H1 (cell line): Measurements from ENCODE around the gene ALDH1A2. TPM values are rescaled to one million over a fixed set of nuclear protein-coding genes. Genes with fewer than 3 reads are reported as not detected.

Experiments
- CBX8 ChIP-seq: fragments of 300-800, 300-1000 bp; sonication (generic); IDR thresholded peaks from 2 replicates; pipeline ENCODE4 v1.7.1; 2016; ENCODE audit warnings: low read depth, low read length, borderline replicate concordance
- CHD2 ChIP-seq: IDR thresholded peaks from 2 replicates; pipeline ENCODE4 v1.6.1; 2012; ENCODE audit warnings: low read length, improper control_type of control experiment
- GTF2F1 ChIP-seq: IDR thresholded peaks from 2 replicates; pipeline ENCODE4 v1.6.1; 2012; ENCODE audit warnings: low read depth, low read length, improper control_type of control experiment, borderline replicate concordance
- POLR2AphosphoS5 ChIP-seq: IDR thresholded peaks from 2 replicates; pipeline ENCODE4 v1.6.1; 2011; ENCODE audit warnings: low read depth, low read length
- SRF ChIP-seq: IDR thresholded peaks from 2 replicates; pipeline ENCODE4 v1.6.1; 2011; ENCODE audit warnings: mild to moderate bottlenecking, low read depth, low read length, moderate library complexity
- ZNF274 ChIP-seq: IDR thresholded peaks from 2 replicates; pipeline ENCODE4 v1.7.0; 2012; ENCODE audit warnings: low read length, borderline replicate concordance; ENCODE audit errors: extremely low read depth
- polyA plus RNA-seq, 7 experiments: library from polyadenylated mRNA; depleted of rRNA in 3 of 7; stranded (reverse) in 5 of 7; unstranded in 2 of 7; fragments of >200 nt in 5 of 7; fragments of 200-250 nt in 2 of 7; gene quantifications; 1 replicate in 5 of 7; 2 replicates in 1 of 7; 4 replicates in 1 of 7; pipeline versions ENCODE4 v1.2.1 to v1.2.3, GENCODE V29; 2011 to 2013; ENCODE audit warnings: missing spikeins in 2 of 7, mixed read lengths in 2 of 7
- total RNA-seq: library from RNA; stranded (reverse); fragmentation: NEBNext Ultra II Directional; extraction: Animal tissue kit (Norgen Biotek cat#: 25700); gene quantifications from 2 replicates; pipeline ENCODE4 v1.2.1, GENCODE V29; 2021

ALDH1A2 gene
- total and polyA plus RNA-seq, 2 of the 8 experiments (the other 6 are each of a cell fraction or from before 2014, with no cell fraction given), result 0.06 to 0.24 TPM

DNA sequence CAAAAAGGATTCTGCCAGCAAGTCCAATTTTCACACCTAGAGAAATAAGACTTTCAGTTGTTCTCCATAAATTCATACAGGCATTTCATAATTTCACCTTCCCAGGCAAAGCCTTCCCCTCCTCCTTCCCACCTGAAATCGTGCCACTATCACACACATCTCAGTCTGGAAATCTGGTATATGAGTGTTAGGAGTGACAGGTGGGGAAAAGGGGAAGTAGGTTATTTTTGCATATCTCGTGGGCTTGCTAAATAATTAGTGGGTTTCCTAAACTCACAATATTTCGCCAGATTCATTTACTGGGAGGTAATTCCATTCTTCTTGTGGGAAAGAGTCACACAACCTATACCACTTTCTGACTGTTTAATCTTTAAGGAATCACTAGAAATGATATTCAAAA lies 7.4 kb downstream of the ALDH1A2 start (continued):
- no peak for TF ChIP-seq CBX8
- no peak for TF ChIP-seq POLR2AphosphoS5
- TF ChIP-seq ZNF274, result no peak
- no peak for TF ChIP-seq SRF
- no peak for TF ChIP-seq CHD2
- no peak for TF ChIP-seq GTF2F1
